SH-SY5Y (cell line): Measurements from ENCODE around the gene MRPL40.

Experiments
- GATA2 ChIP-seq: IDR thresholded peaks from 2 replicates; pipeline ENCODE4 v1.6.1; 2011; ENCODE audit warnings: mild to moderate bottlenecking, low read depth, low read length
- GATA3 ChIP-seq: IDR thresholded peaks from 2 replicates; pipeline ENCODE4 v1.6.1; 2011; ENCODE audit warnings: low read depth, mild to moderate bottlenecking, low read length, moderate library complexity

Gene MRPL40

GRCh38 chr22:19461506-19461905, 29.2 kb downstream of the MRPL40 start:
- no peak for TF ChIP-seq GATA2
- TF ChIP-seq GATA3 = no peak

DNA sequence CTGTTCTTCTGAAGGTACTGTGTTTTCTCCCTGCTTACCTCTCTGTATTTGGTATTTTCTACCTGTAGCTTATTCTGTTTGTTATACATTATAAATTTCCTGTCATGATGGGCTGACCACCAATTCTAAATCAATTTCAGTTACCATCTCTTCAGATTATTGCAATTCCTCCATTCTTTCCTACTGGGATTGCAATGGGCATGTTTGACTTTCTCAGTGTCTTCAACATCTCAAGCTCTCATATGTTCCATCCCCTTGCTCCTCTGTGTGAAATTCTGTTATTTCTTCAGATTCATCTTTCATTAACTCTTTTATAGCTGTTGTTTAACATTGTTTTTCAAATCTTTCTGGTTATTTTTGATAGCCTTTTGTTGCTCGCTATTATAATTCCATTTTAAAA, 30.7 kb downstream of the MRPL40 start:
- TF ChIP-seq GATA2 (no peak), GATA3 (no peak)

GRCh38 chr22:19463491-19464469, 31.4 kb downstream of the MRPL40 start:
- TF ChIP-seq GATA3 (no peak), GATA2 (no peak)

DNA sequence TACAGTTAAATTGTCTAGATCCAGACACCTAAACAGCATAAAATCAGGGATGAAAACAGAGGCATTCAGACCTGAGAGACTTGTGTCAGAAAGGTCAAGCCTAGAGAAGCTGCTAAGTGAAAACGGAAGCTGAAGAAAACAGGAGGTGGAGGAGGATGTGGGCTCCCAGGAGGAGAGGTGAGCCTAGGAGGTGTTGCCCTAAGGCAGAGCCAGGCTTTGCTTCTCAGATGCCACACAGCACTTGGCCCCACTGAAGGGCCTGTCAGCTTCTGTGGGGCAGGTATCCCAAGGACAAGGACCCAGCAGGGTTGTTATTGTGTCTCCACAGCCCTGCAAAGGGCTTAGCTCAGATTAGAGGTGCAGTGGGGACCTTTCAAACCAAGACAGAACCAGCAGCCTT, 32.2 kb downstream of the MRPL40 start:
- TF ChIP-seq GATA2 (no peak), GATA3 (no peak)

GRCh38 chr22:19464975-19465374, 32.6 kb downstream of the MRPL40 start:
- TF ChIP-seq GATA2 = no peak
- no peak for TF ChIP-seq GATA3

DNA sequence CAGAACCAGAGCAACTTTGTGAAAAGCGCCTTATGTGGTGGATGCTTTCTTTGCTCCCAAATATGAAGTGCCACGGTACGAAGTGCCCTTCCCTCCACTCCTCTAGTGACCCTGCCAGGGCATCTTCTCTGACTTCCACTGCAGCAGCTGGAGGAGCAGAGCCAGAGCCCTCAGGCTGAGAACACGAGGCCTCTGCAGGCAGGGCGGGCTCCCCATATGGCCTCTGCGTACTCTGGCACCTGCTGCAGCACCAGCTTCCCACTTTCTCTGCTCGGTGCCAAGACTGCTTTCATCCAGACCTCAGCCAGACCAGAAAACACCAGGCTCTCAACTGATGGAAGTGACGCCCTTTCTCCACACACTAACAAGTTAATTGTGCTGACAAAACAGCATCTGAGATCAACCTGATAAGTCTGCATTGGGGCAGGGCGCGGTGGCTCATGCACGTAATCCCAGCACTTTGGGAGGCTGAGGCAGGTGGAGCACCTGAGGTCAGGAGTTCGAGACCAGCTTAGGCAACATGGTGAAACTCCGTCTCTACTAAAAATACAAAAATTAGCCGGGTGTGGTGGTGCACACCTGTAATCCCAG, 33.9 kb downstream of the MRPL40 start:
- TF ChIP-seq GATA3 (no peak), GATA2 (no peak)

- no peak for TF ChIP-seq GATA3
- TF ChIP-seq GATA2 = no peak
Observed at GRCh38 chr22:19466848-19467752, 34.8 kb downstream of the MRPL40 start.

GRCh38 chr22:19467912-19468311, 35.6 kb downstream of the MRPL40 start:
- TF ChIP-seq GATA3 (no peak), GATA2 (no peak)

- TF ChIP-seq GATA2 = no peak
Observed at GRCh38 chr22:19469421-19469820, 37.1 kb downstream of the MRPL40 start.

- TF ChIP-seq GATA2 = no peak
- TF ChIP-seq GATA3 = no peak
Observed at GRCh38 chr22:19470010-19470409, 37.7 kb downstream of the MRPL40 start.

DNA sequence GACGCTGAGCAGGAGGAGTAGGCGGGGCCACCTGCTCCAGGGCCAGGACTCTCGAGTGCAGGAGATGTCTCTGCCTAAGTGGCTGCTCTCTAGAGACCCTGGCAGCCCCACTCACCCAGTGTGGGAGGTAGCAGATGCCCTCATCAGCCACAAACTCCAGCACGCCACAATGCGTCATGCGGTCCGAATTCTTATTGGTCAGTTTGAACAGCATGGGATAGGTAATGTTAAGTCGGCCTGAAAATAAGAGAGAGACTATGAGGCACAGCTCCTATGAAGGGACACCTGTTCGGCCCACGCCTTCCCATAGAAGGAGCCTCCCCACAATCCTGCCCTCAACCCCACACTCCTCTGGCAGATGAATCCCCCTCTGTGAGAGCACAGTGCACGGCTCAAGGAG, 39.2 kb downstream of the MRPL40 start:
- no peak for TF ChIP-seq GATA3
- TF ChIP-seq GATA2 = no peak

- TF ChIP-seq GATA3 (no peak), GATA2 (no peak)
Observed at GRCh38 chr22:19472233-19472632, 39.9 kb downstream of the MRPL40 start.

GRCh38 chr22:19473578-19473977, 41.2 kb downstream of the MRPL40 start:
- TF ChIP-seq GATA2 (no peak), GATA3 (no peak)

- no peak for TF ChIP-seq GATA2
- no peak for TF ChIP-seq GATA3
Observed at GRCh38 chr22:19476023-19476422, 43.7 kb downstream of the MRPL40 start.
